Measurements from ENCODE around the gene SLC26A1. TPM values are rescaled to one million over a fixed set of nuclear protein-coding genes. Genes with fewer than 3 reads are reported as not detected.

The SLC26A1 gene
- total RNA-seq, 1 experiment from 2014 or later: 0.68 TPM

- H3K4me3 Mint-ChIP-seq (ENCODE audit: low read depth, unreplicated experiment): no peak overlapping the region
- no peak for DNase-seq
- no peak overlapping the region for H3K27ac Mint-ChIP-seq (ENCODE audit: unreplicated experiment)
- intact Hi-C loops (cut with micrococcal nuclease; ENCODE audit: unreplicated experiment): no loop called here
- no peaks in the 10 kb centered on the region for H3K9me3 Mint-ChIP-seq (ENCODE audit: low read depth, unreplicated experiment)
- H3K36me3 Mint-ChIP-seq (ENCODE audit: insufficient read depth, unreplicated experiment): peaks cover 27% of the 10 kb centered on the region
- no peak for TF ChIP-seq CTCF (IDR thresholded peaks at IDR 0.05; ENCODE audit: unreplicated experiment)
- CTCF ChIA-PET: no interaction called here
- no peaks in the 10 kb centered on the region for H3K27me3 Mint-ChIP-seq (ENCODE audit: unreplicated experiment)
- H3K4me1 Mint-ChIP-seq (ENCODE audit: low read depth, unreplicated experiment): peaks cover 8% of the 10 kb centered on the region
- BruUV-seq (replicated peaks): no TSS peak
These were observed 3.3 kb downstream of the SLC26A1 start for GRCh38 chr4:989722-990471.

- Mint-ChIP-seq H3K4me1 (ENCODE audit: low read depth, unreplicated experiment) (peaks cover 8% of the 10 kb centered on the region), H3K9me3 (ENCODE audit: low read depth, unreplicated experiment) (no peaks in the 10 kb centered on the region), H3K27ac (ENCODE audit: unreplicated experiment) (no peak overlapping the region), H3K4me3 (ENCODE audit: low read depth, unreplicated experiment) (no peak overlapping the region), H3K36me3 (ENCODE audit: insufficient read depth, unreplicated experiment) (peaks cover 27% of the 10 kb centered on the region), H3K27me3 (ENCODE audit: unreplicated experiment) (no peaks in the 10 kb centered on the region)
- intact Hi-C loops (cut with micrococcal nuclease; ENCODE audit: unreplicated experiment): no loop called here
- no peak for DNase-seq
- CTCF ChIA-PET: no interaction called here
- BruUV-seq (replicated peaks): no TSS peak
- no peak for TF ChIP-seq CTCF (IDR thresholded peaks at IDR 0.05; ENCODE audit: unreplicated experiment)
These were observed 4.2 kb downstream of the SLC26A1 start for GRCh38 chr4:988726-989721.

DNA sequence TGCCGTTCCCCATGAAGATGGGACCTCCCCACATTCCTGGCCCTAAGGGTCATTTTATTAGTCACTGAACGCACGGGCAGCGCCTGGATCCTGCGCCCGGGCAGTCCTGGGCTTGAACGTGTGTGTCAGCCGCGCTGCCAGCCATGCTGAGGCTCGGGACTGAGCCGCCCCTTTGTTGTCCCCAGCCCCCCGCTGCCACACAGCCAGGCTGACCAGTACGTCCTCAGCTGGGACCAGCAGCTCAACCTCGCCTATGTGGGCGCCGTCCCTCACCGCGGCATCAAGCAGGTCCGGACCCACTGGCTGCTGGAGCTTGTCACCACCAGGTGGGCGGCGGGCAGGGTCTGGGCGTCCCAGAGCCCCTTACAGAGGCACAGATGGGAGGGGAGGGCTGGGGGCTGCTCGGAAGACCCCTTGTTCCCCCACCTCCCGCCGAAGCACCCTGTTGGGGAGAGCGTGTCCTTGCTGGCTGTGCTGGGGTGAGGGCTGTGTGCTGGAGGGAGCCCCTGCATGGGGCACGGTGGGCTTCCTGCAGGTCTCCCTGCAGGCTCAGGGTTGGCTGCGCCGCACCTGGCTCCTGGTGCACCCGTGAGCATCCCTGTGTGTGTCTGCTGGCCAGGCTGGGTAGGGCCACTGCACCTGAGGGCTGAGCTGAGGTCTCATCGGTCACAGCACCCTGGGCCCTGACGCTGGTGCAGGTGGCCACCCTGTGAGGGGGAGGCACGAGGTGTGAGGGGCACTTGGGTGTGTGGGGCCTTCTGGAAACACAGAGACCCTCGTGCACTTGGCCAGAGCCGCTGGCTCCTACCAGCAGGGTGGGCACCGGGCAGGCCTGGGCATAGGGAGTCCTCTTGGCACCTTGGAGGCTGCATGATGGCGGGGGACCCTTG lies 5.3 kb downstream of the SLC26A1 start:
- no peak for DNase-seq
- H3K4me1 Mint-ChIP-seq (ENCODE audit: low read depth, unreplicated experiment): peaks cover 8% of the 10 kb centered on the region
- BruUV-seq (replicated peaks): no TSS peak
- H3K36me3 Mint-ChIP-seq (ENCODE audit: insufficient read depth, unreplicated experiment): peaks cover 25% of the 10 kb centered on the region
- intact Hi-C loops (cut with micrococcal nuclease; ENCODE audit: unreplicated experiment): no loop called here
- CTCF ChIA-PET: interaction anchor here (0.7 to 1.2 kb wide), 4 partner anchors 56 to 266 kb away, joined by 3 to 6 read pairs (median 4); partner anchors contain the start of genes GAK and TMEM175
- peak overlapping the region; percentile 82 for H3K4me3 Mint-ChIP-seq (ENCODE audit: low read depth, unreplicated experiment)
- H3K9me3 Mint-ChIP-seq (ENCODE audit: low read depth, unreplicated experiment): no peaks in the 10 kb centered on the region
- TF ChIP-seq CTCF (IDR thresholded peaks at IDR 0.05; ENCODE audit: unreplicated experiment): no peak
- no peaks in the 10 kb centered on the region for H3K27me3 Mint-ChIP-seq (ENCODE audit: unreplicated experiment)
- H3K27ac Mint-ChIP-seq (ENCODE audit: unreplicated experiment): peak overlapping the region; percentile 60

All from Calu3 (cell line).